HL-60/S4 treated with phorbol 12-myristate 13-acetate at 8.2 ng/mL for 4 days and 3 days (cell line): Measurements from ENCODE around the gene HAPLN3.

Experiments used
- in situ Hi-C: fragments of 300-500 bp; cut with MboI; formaldehyde crosslinking; loops from 2 replicates; pipeline ENCODE4 v1.15.0; 2022; ENCODE audit warnings: low sequenced_read_pairs

HAPLN3 gene

GRCh38 chr15:88912500-88912921 lies 17.2 kb upstream of the HAPLN3 start:
- in situ Hi-C loops: loop anchor here (25.0 kb wide), 1 partner anchor 275 kb away; no protein-coding TSS in a partner anchor

- in situ Hi-C loops: loop anchor here (25.0 kb wide), 1 partner anchor 276 kb away; no protein-coding TSS in a partner anchor
Measured at GRCh38 chr15:88911766-88912118, 16.4 kb upstream of the HAPLN3 start.

GRCh38 chr15:88909956-88910831 lies 14.8 kb upstream of the HAPLN3 start:
- in situ Hi-C loops: loop anchor here (10.0 to 25.0 kb wide), 2 partner anchors 105 to 277 kb away; no protein-coding TSS in a partner anchor

- in situ Hi-C loops: loop anchor here (10.0 to 25.0 kb wide), 2 partner anchors 106 to 278 kb away; no protein-coding TSS in a partner anchor
Measured at GRCh38 chr15:88908697-88909621, 13.6 kb upstream of the HAPLN3 start.

GRCh38 chr15:88908123-88908522 lies 12.8 kb upstream of the HAPLN3 start:
- in situ Hi-C loops: loop anchor here (10.0 to 25.0 kb wide), 2 partner anchors 107 to 279 kb away; no protein-coding TSS in a partner anchor

- in situ Hi-C loops: loop anchor here (10.0 to 25.0 kb wide), 2 partner anchors 108 to 280 kb away; no protein-coding TSS in a partner anchor
Measured at GRCh38 chr15:88907111-88907510, 11.8 kb upstream of the HAPLN3 start.

- in situ Hi-C loops: loop anchor here (10.0 to 25.0 kb wide), 2 partner anchors 108 to 281 kb away; no protein-coding TSS in a partner anchor
Measured at GRCh38 chr15:88906551-88906950, 11.2 kb upstream of the HAPLN3 start.

GRCh38 chr15:88906130-88906529 lies 10.8 kb upstream of the HAPLN3 start:
- in situ Hi-C loops: loop anchor here (10.0 to 25.0 kb wide), 2 partner anchors 109 to 281 kb away; no protein-coding TSS in a partner anchor

GRCh38 chr15:88905576-88905975 lies 10.2 kb upstream of the HAPLN3 start:
- in situ Hi-C loops: loop anchor here (10.0 to 25.0 kb wide), 2 partner anchors 109 to 282 kb away; no protein-coding TSS in a partner anchor

- in situ Hi-C loops: loop anchor here (10.0 to 25.0 kb wide), 2 partner anchors 110 to 283 kb away; no protein-coding TSS in a partner anchor
Measured at GRCh38 chr15:88904624-88905327, 9.4 kb upstream of the HAPLN3 start.

GRCh38 chr15:88904257-88904623 lies 8.9 kb upstream of the HAPLN3 start:
- in situ Hi-C loops: loop anchor here (10.0 to 25.0 kb wide), 2 partner anchors 111 to 283 kb away; no protein-coding TSS in a partner anchor

GRCh38 chr15:88902846-88903245 lies 7.5 kb upstream of the HAPLN3 start:
- in situ Hi-C loops: loop anchor here (10.0 to 25.0 kb wide), 2 partner anchors 112 to 284 kb away; no protein-coding TSS in a partner anchor

GRCh38 chr15:88902221-88902835 lies 7.0 kb upstream of the HAPLN3 start:
- in situ Hi-C loops: loop anchor here (10.0 to 25.0 kb wide), 2 partner anchors 112 to 285 kb away; no protein-coding TSS in a partner anchor

GRCh38 chr15:88901508-88902220 lies 6.3 kb upstream of the HAPLN3 start:
- in situ Hi-C loops: loop anchor here (10.0 to 25.0 kb wide), 2 partner anchors 113 to 286 kb away; no protein-coding TSS in a partner anchor

GRCh38 chr15:88900982-88901418 lies 5.7 kb upstream of the HAPLN3 start:
- in situ Hi-C loops: loop anchor here (10.0 to 25.0 kb wide), 2 partner anchors 114 to 286 kb away; no protein-coding TSS in a partner anchor

GRCh38 chr15:88900309-88900981 lies 5.1 kb upstream of the HAPLN3 start:
- in situ Hi-C loops: loop anchor here (10.0 to 25.0 kb wide), 2 partner anchors 114 to 287 kb away; no protein-coding TSS in a partner anchor

GRCh38 chr15:88899251-88899650 lies 3.9 kb upstream of the HAPLN3 start:
- in situ Hi-C loops: no loop called here

GRCh38 chr15:88898736-88899135 lies 3.4 kb upstream of the HAPLN3 start:
- in situ Hi-C loops: no loop called here
